MM.1S (cell line): Measurements from ENCODE around the gene UBE2F.

Source experiments
- DNase-seq: peaks from one replicate; pipeline ENCODE4 v3.0.0-alpha.2; 2015
- H2AFZ ChIP-seq: fragments of 300-600 bp; sonication (generic); 2 replicates; pipeline ENCODE4 v1.6.0; 2016; ENCODE audit warnings: antibody characterized with exemption, low read length
- H3F3A ChIP-seq: fragments of 300-600 bp; sonication (generic); 2 replicates; pipeline ENCODE4 v1.6.1; 2016; ENCODE audit warnings: mild to moderate bottlenecking, antibody characterized with exemption, low read length, moderate library complexity, mixed read lengths; ENCODE audit not compliant: insufficient read depth
- H3K27ac ChIP-seq: fragments of 300-600 bp; sonication (generic); 2 replicates; pipeline ENCODE4 v1.5.1; 2016; ENCODE audit warnings: mild to moderate bottlenecking, low read length
- H3K27me3 ChIP-seq: fragments of 300-600 bp; sonication (generic); replicated peaks from 2 replicates; pipeline ENCODE4 v1.6.0; 2016; ENCODE audit warnings: low read length; ENCODE audit not compliant: insufficient read depth
- H3K36me3 ChIP-seq: fragments of 300-600 bp; sonication (generic); replicated peaks from 2 replicates; pipeline ENCODE4 v1.6.1; 2016; ENCODE audit warnings: mild to moderate bottlenecking, low read length, mixed read lengths; ENCODE audit not compliant: insufficient read depth
- H3K4me1 ChIP-seq: fragments of 300-600 bp; sonication (generic); 2 replicates; pipeline ENCODE4 v1.6.1; 2016; ENCODE audit warnings: low read length, mixed read lengths
- H3K4me2 ChIP-seq: fragments of 300-600 bp; sonication (generic); 2 replicates; pipeline ENCODE4 v1.6.0; 2016; ENCODE audit warnings: low read depth, low read length
- H3K4me3 ChIP-seq: fragments of 300-600 bp; sonication (generic); 2 replicates; pipeline ENCODE4 v1.5.1; 2016; ENCODE audit warnings: low read length, mixed read lengths
- H3K79me2 ChIP-seq: fragments of 300-600 bp; sonication (generic); 2 replicates; pipeline ENCODE4 v1.6.1; 2016; ENCODE audit warnings: mixed run types, low read length, mixed read lengths
- H3K9ac ChIP-seq: fragments of 300-600 bp; sonication (generic); 2 replicates; pipeline ENCODE4 v1.6.1; 2016; ENCODE audit warnings: low read length, mixed read lengths
- H3K9me2 ChIP-seq: fragments of 300-600 bp; sonication (generic); replicated peaks from 2 replicates; pipeline ENCODE4 v1.6.1; 2016; ENCODE audit warnings: mild to moderate bottlenecking, low read length, mixed read lengths; ENCODE audit not compliant: insufficient read depth
- H3K9me3 ChIP-seq: fragments of 300-600 bp; sonication (generic); replicated peaks from 2 replicates; pipeline ENCODE4 v1.6.1; 2016; ENCODE audit warnings: mild to moderate bottlenecking, low read length, mixed read lengths; ENCODE audit not compliant: insufficient read depth
- H4K20me1 ChIP-seq: fragments of 300-600 bp; sonication (generic); 2 replicates; pipeline ENCODE4 v1.6.1; 2016; ENCODE audit warnings: mild to moderate bottlenecking, low read length, moderate library complexity, mixed read lengths; ENCODE audit not compliant: insufficient read depth
- EZH2 ChIP-seq: fragments of 300-600 bp; sonication (generic); optimal IDR thresholded peaks from 2 replicates; pipeline ENCODE3; 2017; ENCODE audit warnings: low read depth, mild to moderate bottlenecking, antibody characterized with exemption, low read length, mixed read lengths
- EZH2phosphoT487 ChIP-seq: fragments of 300-600 bp; sonication (generic); IDR thresholded peaks from 2 replicates; pipeline ENCODE4 v1.6.1; 2018; ENCODE audit warnings: antibody characterized with exemption, low read length
- TF ChIP-seq, protein P1 (sequence below): fragments of 300-600 bp; sonication (generic); IDR thresholded peaks from 2 replicates; pipeline ENCODE4 v1.5.1; 2016; ENCODE audit warnings: antibody characterized with exemption, low read length, mixed read lengths

The UBE2F gene

GRCh38 chr2:238022594-238023157 is 55.9 kb downstream of the UBE2F start:
- no peaks in the 10 kb centered on the region for H3F3A ChIP-seq
- TF ChIP-seq, protein P1, sequence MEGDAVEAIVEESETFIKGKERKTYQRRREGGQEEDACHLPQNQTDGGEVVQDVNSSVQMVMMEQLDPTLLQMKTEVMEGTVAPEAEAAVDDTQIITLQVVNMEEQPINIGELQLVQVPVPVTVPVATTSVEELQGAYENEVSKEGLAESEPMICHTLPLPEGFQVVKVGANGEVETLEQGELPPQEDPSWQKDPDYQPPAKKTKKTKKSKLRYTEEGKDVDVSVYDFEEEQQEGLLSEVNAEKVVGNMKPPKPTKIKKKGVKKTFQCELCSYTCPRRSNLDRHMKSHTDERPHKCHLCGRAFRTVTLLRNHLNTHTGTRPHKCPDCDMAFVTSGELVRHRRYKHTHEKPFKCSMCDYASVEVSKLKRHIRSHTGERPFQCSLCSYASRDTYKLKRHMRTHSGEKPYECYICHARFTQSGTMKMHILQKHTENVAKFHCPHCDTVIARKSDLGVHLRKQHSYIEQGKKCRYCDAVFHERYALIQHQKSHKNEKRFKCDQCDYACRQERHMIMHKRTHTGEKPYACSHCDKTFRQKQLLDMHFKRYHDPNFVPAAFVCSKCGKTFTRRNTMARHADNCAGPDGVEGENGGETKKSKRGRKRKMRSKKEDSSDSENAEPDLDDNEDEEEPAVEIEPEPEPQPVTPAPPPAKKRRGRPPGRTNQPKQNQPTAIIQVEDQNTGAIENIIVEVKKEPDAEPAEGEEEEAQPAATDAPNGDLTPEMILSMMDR: no peak
- TF ChIP-seq EZH2: no peak
- no peak for TF ChIP-seq EZH2phosphoT487
- H3K4me1 ChIP-seq: no peaks in the 10 kb centered on the region
- H3K36me3 ChIP-seq: no peaks in the 10 kb centered on the region
- no peak for DNase-seq
- H3K9me2 ChIP-seq: no peaks in the 10 kb centered on the region
- H3K27me3 ChIP-seq: no peaks in the 10 kb centered on the region
- no peak overlapping the region for H3K27ac ChIP-seq
- no peak overlapping the region for H3K4me2 ChIP-seq
- H3K9ac ChIP-seq: no peak overlapping the region
- H3K9me3 ChIP-seq: no peaks in the 10 kb centered on the region
- H3K4me3 ChIP-seq: no peak overlapping the region
- no peak overlapping the region for H2AFZ ChIP-seq
- H3K79me2 ChIP-seq: no peaks in the 10 kb centered on the region
- no peaks in the 10 kb centered on the region for H4K20me1 ChIP-seq

DNA sequence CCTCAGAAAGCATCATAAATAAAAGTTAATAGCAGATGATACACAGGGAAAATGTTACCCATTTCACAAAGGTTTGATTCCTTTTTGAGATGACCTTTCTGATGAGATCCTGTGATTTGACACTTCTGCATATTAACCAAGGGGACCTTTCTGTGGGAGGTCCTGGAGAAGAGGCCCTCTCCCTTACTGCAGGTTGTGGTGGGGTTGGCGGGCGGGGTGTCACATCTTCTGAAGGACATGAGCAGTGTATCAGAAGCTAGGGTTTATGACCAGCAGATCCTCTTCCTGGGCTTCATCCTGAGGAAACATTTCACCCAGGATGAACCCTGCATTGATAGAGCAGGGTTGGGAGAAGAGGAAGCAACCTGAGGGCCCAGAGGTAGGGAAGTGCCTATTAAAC is 56.8 kb downstream of the UBE2F start:
- H3K36me3 ChIP-seq: no peaks in the 10 kb centered on the region
- no peaks in the 10 kb centered on the region for H3F3A ChIP-seq
- H4K20me1 ChIP-seq: no peaks in the 10 kb centered on the region
- no peaks in the 10 kb centered on the region for H3K4me1 ChIP-seq
- no peak overlapping the region for H3K9ac ChIP-seq
- no peak overlapping the region for H3K27ac ChIP-seq
- no peaks in the 10 kb centered on the region for H3K9me2 ChIP-seq
- TF ChIP-seq, protein P1: no peak
- TF ChIP-seq EZH2phosphoT487 (no peak), EZH2 (no peak)
- H3K79me2 ChIP-seq: no peaks in the 10 kb centered on the region
- H3K4me3 ChIP-seq: no peak overlapping the region
- H3K4me2 ChIP-seq: no peak overlapping the region
- H2AFZ ChIP-seq: no peak overlapping the region
- H3K27me3 ChIP-seq: no peaks in the 10 kb centered on the region
- H3K9me3 ChIP-seq: no peaks in the 10 kb centered on the region
- DNase-seq: no peak

DNA sequence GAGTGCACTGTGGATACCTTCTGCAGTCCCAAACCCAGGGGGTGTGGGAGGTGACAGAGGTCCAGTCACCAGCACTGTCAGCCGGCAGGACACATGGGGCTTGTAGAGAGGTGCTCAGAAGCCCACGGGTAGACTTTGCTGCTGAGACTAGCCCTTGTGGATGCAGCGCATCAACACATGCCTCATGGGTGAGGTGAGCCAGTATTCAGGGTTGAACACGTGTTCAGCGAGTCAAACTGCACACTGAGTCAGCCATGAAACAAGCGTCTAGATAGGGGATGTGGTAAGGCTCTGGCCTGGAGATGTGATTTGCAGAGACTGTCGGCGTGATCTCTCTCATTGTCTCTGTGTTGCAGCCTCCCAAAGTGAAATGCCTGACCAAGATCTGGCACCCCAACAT is 58.2 kb downstream of the UBE2F start:
- Histone ChIP-seq H3K4me2 (no peak overlapping the region), H3K4me1 (no peaks in the 10 kb centered on the region), H3K27me3 (no peaks in the 10 kb centered on the region), H3K27ac (no peak overlapping the region), H3K4me3 (no peak overlapping the region), H3K79me2 (no peaks in the 10 kb centered on the region), H3F3A (no peaks in the 10 kb centered on the region), H3K9ac (no peak overlapping the region), H3K9me2 (no peaks in the 10 kb centered on the region), H2AFZ (no peak overlapping the region), H3K36me3 (no peaks in the 10 kb centered on the region), H4K20me1 (no peaks in the 10 kb centered on the region), H3K9me3 (no peaks in the 10 kb centered on the region)
- TF ChIP-seq EZH2phosphoT487 (no peak), EZH2 (no peak)
- TF ChIP-seq, protein P1: no peak
- no peak for DNase-seq
